ENCODE results near the gene CD300A. TPM values are rescaled to one million over a fixed set of nuclear protein-coding genes. Genes with fewer than 3 reads are reported as not detected.
A peak's percentile ranks its signal among the peaks of the same experiment; 100 is the strongest.

The CD300A gene
- total RNA-seq, 4 donors from 2014 or later = 0.88 to 19.6 (median 2.8) TPM

DNA sequence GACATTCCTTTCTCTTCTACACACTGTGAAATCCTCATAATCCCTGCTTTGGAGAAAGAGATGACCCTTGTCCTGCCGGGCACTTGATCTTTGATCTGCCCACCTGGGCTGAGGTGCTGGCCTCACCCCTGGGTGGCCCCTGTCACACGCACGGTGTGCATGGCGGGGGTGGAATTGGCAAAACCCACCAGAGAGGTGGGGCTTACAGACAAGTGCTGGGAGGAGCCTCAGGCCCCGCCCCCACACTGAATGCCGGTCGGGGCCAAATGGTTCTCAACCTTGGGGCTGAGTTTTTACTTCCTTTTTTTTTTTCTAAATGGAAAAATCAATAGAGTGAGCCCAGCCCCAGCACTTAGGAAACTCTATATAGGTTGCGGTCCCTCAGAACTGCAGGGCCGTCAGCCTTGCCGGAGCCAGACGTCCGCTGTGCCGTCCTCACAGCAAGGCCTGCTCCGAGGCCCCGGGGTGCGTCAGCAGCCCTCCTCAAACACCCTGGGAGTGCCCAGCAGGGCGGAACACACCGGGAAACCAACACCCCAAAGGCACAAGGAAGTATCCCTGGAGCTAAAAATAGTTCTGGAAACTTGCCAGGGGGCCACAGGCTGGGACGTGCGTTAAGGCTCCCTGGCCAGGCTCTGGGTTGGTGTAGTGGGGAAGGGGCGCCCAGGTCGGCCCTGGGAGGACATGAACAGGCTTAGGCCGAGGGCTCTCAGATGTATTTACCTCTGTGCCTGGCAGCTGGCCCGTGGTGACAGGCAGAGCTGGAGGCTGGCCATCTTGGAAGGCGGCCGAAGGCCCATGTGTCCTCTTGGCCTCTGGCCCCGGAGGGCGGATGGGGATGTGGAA, 23.5 kb upstream of the CD300A start:
- H3K4me3 ChIP-seq = peak overlapping the region in 3 of 4 donors; percentile 18 to 53 (median 25)
- no peaks in the 10 kb centered on the region for H3K27me3 ChIP-seq
- H3K36me3 ChIP-seq = peaks cover 0 to 20% (median 0%) of the 10 kb centered on the region in 3 donors
- TF ChIP-seq, protein P1, sequence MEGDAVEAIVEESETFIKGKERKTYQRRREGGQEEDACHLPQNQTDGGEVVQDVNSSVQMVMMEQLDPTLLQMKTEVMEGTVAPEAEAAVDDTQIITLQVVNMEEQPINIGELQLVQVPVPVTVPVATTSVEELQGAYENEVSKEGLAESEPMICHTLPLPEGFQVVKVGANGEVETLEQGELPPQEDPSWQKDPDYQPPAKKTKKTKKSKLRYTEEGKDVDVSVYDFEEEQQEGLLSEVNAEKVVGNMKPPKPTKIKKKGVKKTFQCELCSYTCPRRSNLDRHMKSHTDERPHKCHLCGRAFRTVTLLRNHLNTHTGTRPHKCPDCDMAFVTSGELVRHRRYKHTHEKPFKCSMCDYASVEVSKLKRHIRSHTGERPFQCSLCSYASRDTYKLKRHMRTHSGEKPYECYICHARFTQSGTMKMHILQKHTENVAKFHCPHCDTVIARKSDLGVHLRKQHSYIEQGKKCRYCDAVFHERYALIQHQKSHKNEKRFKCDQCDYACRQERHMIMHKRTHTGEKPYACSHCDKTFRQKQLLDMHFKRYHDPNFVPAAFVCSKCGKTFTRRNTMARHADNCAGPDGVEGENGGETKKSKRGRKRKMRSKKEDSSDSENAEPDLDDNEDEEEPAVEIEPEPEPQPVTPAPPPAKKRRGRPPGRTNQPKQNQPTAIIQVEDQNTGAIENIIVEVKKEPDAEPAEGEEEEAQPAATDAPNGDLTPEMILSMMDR (IDR thresholded peaks at IDR 0.05) = no peak
- TF ChIP-seq POLR2A (IDR thresholded peaks at IDR 0.05) = peak in 3 of 4 donors; percentile 35 to 53 (median 38)
- H3K4me1 ChIP-seq = peaks cover 22 to 60% (median 27%) of the 10 kb centered on the region in 3 donors
- 8 to 18% methylated on average over 5 to 12 of the region's 28 CpGs for WGBS, 2 donors
- peaks cover 0 to 14% (median 0%) of the 10 kb centered on the region in 3 donors for H3K9me3 ChIP-seq
- H3K27ac ChIP-seq = peak overlapping the region; percentile 67 to 89 (median 82)
- no peak for DNase-seq
- intact Hi-C loops (cut with DNase I) = no loop called here

DNA sequence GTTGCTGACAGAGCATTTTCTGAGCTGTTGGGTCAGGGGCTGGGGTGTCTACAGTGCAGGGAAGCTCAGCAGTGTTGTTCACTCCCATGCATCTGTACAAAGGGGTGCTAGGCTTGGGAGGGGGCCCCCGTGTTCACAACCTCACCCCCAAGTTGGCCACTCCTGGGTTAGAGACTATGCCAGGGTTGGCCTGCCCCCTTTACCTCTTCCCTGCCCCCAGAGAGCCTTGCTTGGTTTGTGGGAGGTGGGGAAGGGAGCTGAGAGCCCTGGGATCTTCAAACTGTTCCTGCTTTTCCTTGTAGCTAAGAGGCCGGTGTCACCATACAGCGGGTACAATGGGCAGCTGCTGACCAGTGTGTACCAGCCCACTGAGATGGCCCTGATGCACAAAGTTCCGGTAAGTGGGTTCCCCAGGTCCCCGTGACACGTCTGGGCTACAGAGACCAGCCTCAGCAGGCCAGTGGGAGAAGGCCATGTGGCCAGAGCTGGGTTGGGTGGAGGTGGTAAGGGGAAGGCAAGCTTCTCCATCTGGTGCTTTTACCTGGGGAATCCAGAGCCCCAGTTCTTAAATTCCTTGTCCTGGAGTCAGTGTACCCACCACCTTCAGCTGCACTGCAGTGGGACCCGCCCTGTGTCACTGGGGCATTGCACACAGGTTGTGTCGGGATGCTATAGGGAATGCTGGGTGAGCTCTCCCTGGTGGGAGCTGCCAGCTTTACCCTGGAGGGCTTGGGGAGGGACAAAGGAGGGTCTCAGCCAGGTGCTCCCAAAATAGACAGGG, 22.7 kb upstream of the CD300A start:
- Histone ChIP-seq H3K9me3 (peaks cover 0 to 6% (median 0%) of the 10 kb centered on the region in 3 donors), H3K27me3 (no peaks in the 10 kb centered on the region), H3K36me3 (peaks cover 0 to 20% (median 0%) of the 10 kb centered on the region in 3 donors), H3K27ac (peak overlapping the region; percentile 67 to 89 (median 82)), H3K4me3 (peak overlapping the region in 2 of 4 donors; percentile 25 to 53), H3K4me1 (peaks cover 22 to 61% (median 27%) of the 10 kb centered on the region in 3 donors)
- TF ChIP-seq, protein P1 (IDR thresholded peaks at IDR 0.05) = no peak
- TF ChIP-seq POLR2A (IDR thresholded peaks at IDR 0.05) = no peak
- intact Hi-C loops (cut with DNase I) = no loop called here
- WGBS, 2 donors = 80 to 100% methylated on average over 1 of the region's 8 CpGs
- no peak for DNase-seq

DNA sequence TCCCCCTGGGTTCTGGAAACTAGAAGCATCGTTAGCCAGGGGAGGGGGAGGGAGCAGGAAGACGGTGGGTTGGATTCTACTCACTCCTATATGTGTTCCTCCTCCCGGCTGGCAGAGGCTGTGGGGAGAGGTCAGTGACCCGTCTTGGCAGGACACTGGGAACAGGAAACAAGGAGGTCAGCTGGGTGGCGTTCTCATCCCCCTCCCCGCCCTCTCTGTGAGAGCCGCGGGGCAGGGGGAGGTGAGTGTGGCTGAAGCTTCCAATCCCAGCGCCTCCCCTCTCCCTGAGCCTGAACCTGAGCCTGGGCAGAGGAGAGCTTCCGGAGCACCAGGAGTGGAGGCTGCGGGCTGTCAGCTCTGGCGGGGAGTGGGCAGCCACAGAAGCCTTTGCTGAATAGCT, 22.0 kb upstream of the CD300A start:
- peaks cover 22 to 61% (median 27%) of the 10 kb centered on the region in 3 donors for H3K4me1 ChIP-seq
- no peak for DNase-seq
- no peaks in the 10 kb centered on the region for H3K27me3 ChIP-seq
- H3K27ac ChIP-seq = peak overlapping the region in 3 of 4 donors; percentile 79 to 89 (median 84)
- H3K9me3 ChIP-seq = no peaks in the 10 kb centered on the region
- TF ChIP-seq, protein P1 (IDR thresholded peaks at IDR 0.05) = no peak
- TF ChIP-seq POLR2A (IDR thresholded peaks at IDR 0.05) = no peak
- peaks cover 0 to 23% (median 0%) of the 10 kb centered on the region in 3 donors for H3K36me3 ChIP-seq
- intact Hi-C loops (cut with DNase I) = no loop called here
- 61 to 93% methylated on average over 5 to 8 of the region's 12 CpGs for WGBS, 2 donors
- H3K4me3 ChIP-seq = no peak overlapping the region

DNA sequence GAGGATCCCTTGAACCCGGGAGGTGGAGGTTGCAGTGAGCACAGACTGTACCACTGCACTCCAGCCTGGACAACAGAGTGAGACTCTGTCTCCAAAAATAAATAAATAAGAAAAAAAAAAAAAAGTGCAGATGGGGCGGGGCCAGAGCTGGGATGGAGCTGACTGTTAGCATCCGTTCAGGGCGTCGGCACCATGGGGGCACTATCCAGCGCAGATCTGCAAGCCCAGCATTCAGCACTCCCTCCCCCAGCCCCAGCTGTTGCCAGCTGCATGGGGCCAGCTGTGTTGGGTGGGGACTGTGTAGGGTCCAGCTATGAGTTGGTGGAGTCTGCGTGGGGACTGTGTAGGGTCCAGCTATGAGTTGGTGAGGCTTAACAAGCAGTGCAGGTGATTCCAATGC, 21.3 kb upstream of the CD300A start:
- TF ChIP-seq, protein P1 (IDR thresholded peaks at IDR 0.05) = no peak
- no peak for TF ChIP-seq POLR2A (IDR thresholded peaks at IDR 0.05)
- 65 to 85% methylated on average over 5 to 7 of the region's 7 CpGs for WGBS, 2 donors
- peaks cover 22 to 61% (median 27%) of the 10 kb centered on the region in 3 donors for H3K4me1 ChIP-seq
- peak overlapping the region in 3 of 4 donors; percentile 79 to 89 (median 84) for H3K27ac ChIP-seq
- peaks cover 0 to 21% (median 0%) of the 10 kb centered on the region in 3 donors for H3K36me3 ChIP-seq
- H3K27me3 ChIP-seq = no peaks in the 10 kb centered on the region
- H3K9me3 ChIP-seq = no peaks in the 10 kb centered on the region
- intact Hi-C loops (cut with DNase I) = no loop called here
- no peak overlapping the region for H3K4me3 ChIP-seq
- DNase-seq = no peak

All from esophagus squamous epithelium (tissue), 5 donors.